ENCODE results near the gene SERPINB5. TPM values are rescaled to one million over a fixed set of nuclear protein-coding genes. Genes with fewer than 3 reads are reported as not detected.

Gene SERPINB5
- polyA plus RNA-seq, 4 donors, result 0.04 TPM; not detected in 3

- no peak for DNase-seq (ENCODE audit: low read depth in 4 of 4, low spot score in 3 of 4)
These were observed 43.4 kb downstream of the SERPINB5 start for GRCh38 chr18:63520053-63520685.

DNA sequence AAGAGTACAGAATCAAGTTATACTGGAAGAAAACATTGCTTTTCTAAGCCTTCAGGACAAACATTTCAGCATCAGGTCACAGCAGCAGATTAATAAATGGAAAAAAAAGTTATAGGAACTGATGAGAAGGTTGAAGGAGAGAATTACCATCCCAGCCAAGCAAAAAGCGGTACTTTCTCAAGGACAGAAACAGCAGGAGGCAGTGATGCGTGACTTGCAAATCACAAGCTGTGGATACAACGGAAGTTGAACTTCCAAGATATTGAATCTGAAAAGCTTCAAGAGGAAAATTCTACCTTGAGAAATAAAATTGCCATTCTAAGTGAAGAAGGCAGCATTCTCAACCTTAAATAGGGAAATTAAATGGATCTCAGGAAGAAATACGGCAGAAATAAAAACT lies 46.9 kb downstream of the SERPINB5 start:
- DNase-seq (ENCODE audit: low read depth in 4 of 4, low spot score in 3 of 4), result no peak

DNA sequence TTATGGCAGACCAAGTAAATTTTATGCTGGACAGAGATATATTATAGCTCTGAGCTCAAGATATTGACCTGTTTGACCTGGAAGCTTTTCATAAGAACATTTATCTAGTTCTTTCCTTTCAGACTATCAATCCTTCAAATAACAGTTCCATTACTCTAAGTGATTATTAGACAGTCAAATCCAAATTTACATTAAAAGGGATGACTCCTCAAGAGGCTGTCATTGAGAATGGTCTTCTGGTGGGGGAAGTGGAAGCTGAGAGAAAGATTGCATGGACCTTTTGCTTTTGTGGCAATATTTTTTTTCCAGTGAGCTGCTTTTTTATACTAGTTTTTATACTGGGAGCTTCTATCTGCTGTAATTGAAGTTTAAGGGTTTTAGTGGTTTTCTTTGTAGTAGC lies 50.5 kb downstream of the SERPINB5 start:
- DNase-seq (ENCODE audit: low read depth in 4 of 4, low spot score in 3 of 4), result no peak

GRCh38 chr18:63528863-63529492 lies 52.2 kb downstream of the SERPINB5 start:
- DNase-seq (ENCODE audit: low read depth in 4 of 4, low spot score in 3 of 4), result no peak

- DNase-seq (ENCODE audit: low read depth in 4 of 4, low spot score in 3 of 4), result no peak
These were observed 55.7 kb downstream of the SERPINB5 start for GRCh38 chr18:63532471-63532870.

GRCh38 chr18:63534615-63535014 lies 57.9 kb downstream of the SERPINB5 start:
- DNase-seq (ENCODE audit: low read depth in 4 of 4, low spot score in 3 of 4), result no peak

- DNase-seq (ENCODE audit: low read depth in 4 of 4, low spot score in 3 of 4), result peak in 1 of 4 donors; percentile 3
These were observed 63.2 kb downstream of the SERPINB5 start for GRCh38 chr18:63539904-63540510.

DNA sequence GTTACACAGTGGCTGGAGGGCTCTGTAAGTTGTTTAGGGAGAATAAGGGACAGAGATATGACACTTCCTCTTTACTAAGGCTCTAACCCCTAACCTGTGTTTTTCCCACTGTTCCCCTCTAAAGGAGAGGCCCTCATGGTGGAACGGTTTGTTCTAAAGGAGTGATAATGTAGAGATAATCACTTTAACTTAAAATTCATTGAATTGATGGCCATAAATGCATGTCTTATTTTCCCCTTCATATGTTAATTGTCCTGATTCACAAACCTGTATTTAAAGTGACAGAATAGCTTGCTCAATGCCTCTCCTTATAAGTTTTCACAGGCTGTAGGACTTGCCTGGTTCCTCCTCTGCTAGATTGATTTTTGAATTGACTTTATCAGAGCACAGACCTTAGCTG lies 65.3 kb downstream of the SERPINB5 start, which contains the start of gene SERPINB12:
Gene SERPINB12 (plus strand): TSS at position 301 of the 400 bp plus-strand sequence. CDS start 13,791 bp downstream, outside the sequence.
- no peak for DNase-seq (ENCODE audit: low read depth in 4 of 4, low spot score in 3 of 4)

GRCh38 chr18:63544017-63544416 lies 67.3 kb downstream of the SERPINB5 start:
- DNase-seq (ENCODE audit: low read depth in 4 of 4, low spot score in 3 of 4), result no peak

GRCh38 chr18:63545000-63545399 lies 68.2 kb downstream of the SERPINB5 start:
- DNase-seq (ENCODE audit: low read depth in 4 of 4, low spot score in 3 of 4), result no peak

DNA sequence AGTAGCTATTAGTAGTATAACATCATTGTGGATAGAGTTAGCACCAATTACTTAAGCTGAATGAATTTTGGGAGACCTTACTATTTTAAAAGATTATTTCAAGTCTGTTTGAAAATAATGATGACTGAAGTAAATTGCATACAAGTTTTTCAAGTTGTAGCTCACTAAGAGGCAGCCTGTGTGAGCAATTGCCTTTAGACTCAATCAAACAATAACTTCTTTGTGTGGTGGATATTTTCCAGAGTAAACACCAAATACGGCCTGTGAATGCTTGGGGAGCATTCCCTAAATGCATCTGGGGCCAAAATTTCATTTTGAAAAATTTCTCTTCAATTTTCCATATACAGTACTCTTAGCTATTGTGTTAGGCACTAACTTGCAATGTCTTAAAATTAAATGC lies 73.3 kb downstream of the SERPINB5 start:
- DNase-seq (ENCODE audit: low read depth in 4 of 4, low spot score in 3 of 4), result no peak

DNA sequence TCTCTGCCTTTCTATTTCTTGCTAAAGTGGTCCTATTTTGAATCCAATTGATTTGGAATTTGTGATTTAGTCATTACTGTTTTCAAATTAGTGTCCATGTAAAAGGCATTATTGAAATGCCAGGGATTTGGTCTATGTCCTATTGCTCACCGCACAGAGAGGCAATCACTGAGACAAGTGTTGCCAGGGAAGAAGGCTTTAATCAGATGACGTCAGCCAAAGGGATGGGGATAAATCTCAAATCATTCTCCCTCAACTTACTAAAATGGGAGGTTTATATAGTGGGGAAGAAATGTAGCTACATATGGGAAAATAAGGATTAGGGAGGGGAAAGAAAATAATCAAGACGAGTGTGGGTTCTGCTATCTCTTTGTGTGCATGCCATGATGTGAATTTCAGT lies 75.0 kb downstream of the SERPINB5 start:
- DNase-seq (ENCODE audit: low read depth in 4 of 4, low spot score in 3 of 4), result no peak

GRCh38 chr18:63552581-63552980 lies 75.8 kb downstream of the SERPINB5 start:
- DNase-seq (ENCODE audit: low read depth in 4 of 4, low spot score in 3 of 4), result no peak

DNA sequence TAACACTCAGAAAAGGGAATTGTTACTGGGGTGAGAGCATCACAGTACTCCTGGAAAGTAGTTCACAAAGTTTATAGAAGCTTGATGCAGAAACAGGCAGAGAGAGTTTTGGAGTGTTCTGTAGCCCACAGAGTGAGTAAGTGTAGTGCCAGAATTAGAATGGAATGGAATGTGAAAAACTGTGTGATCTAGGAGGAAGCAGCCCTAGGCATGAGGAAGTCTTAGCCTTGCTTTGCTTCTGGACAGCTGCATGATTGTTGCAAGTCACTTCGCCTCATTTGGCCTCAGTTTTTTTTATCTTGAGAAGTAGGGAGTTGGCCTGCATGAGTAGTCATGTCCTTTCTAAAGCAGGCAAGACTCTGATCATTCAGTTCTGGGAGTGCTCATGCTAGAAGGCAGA lies 76.3 kb downstream of the SERPINB5 start:
- DNase-seq (ENCODE audit: low read depth in 4 of 4, low spot score in 3 of 4), result peak in 1 of 4 donors; percentile 6

Other genes starting within 250 kb of the SERPINB5 start
- 10 to 100 TPM; 23.3 to 28.8 (median 27.1) TPM for gene BCL2, start 157.2 kb upstream of the SERPINB5 start, polyA plus RNA-seq (ENCODE audit: insufficient read length in 4 of 4)
- gene KDSR, start 109.8 kb upstream of the SERPINB5 start, polyA plus RNA-seq (ENCODE audit: insufficient read length in 4 of 4), result 10 to 100 TPM; 42.9 to 48.8 (median 47.9) TPM
- 10 to 100 TPM; 52.8 to 64.9 (median 63.1) TPM for gene VPS4B, start 54.5 kb upstream of the SERPINB5 start, polyA plus RNA-seq (ENCODE audit: insufficient read length in 4 of 4)
- under 1 TPM in 1 of 4 donors, not detected in 3; 0.04 TPM for gene SERPINB12, start 65.4 kb downstream of the SERPINB5 start, polyA plus RNA-seq (ENCODE audit: insufficient read length in 4 of 4)
- under 1 TPM in 1 of 4 donors, not detected in 3; 0.01 TPM for gene SERPINB13, start 110.4 kb downstream of the SERPINB5 start, polyA plus RNA-seq (ENCODE audit: insufficient read length in 4 of 4)
- gene SERPINB4, start 167.3 kb downstream of the SERPINB5 start, polyA plus RNA-seq (ENCODE audit: insufficient read length in 4 of 4), result under 1 TPM in 1 of 4 donors, not detected in 3; 0.06 TPM
- under 1 TPM in 3 of 4 donors, not detected in 1; 0.09 to 0.22 (median 0.17) TPM for gene SERPINB3, start 184.9 kb downstream of the SERPINB5 start, polyA plus RNA-seq (ENCODE audit: insufficient read length in 4 of 4)
- gene SERPINB11, start 226.0 kb downstream of the SERPINB5 start, polyA plus RNA-seq (ENCODE audit: insufficient read length in 4 of 4), result not detected

Measured in right renal pelvis (tissue), 4 donors.